ENCODE data around the gene MELTF.
A peak's percentile ranks its signal among the peaks of the same experiment; 100 is the strongest.

MELTF gene

GRCh38 chr3:196992461-196993065 is 37.1 kb downstream of the MELTF start:
- TF ChIP-seq CTCF (conservative IDR thresholded peaks at IDR 0.05; ENCODE audit: low read depth, low read length), result no peak
- no peak overlapping the region for H3K4me3 ChIP-seq (ENCODE audit: low read depth, low read length)
- no peak for DNase-seq (ENCODE audit: low read depth)

GRCh38 chr3:196991581-196992460 is 37.8 kb downstream of the MELTF start:
- DNase-seq (ENCODE audit: low read depth), result no peak
- no peak for TF ChIP-seq CTCF (conservative IDR thresholded peaks at IDR 0.05; ENCODE audit: low read depth, low read length)
- no peak overlapping the region for H3K4me3 ChIP-seq (ENCODE audit: low read depth, low read length)

- no peak for TF ChIP-seq CTCF (conservative IDR thresholded peaks at IDR 0.05; ENCODE audit: low read depth, low read length)
- no peak for DNase-seq (ENCODE audit: low read depth)
- H3K4me3 ChIP-seq (ENCODE audit: low read depth, low read length), result no peak overlapping the region
These were observed 39.0 kb downstream of the MELTF start for GRCh38 chr3:196990601-196991007.

- no peak for DNase-seq (ENCODE audit: low read depth)
- no peak overlapping the region for H3K4me3 ChIP-seq (ENCODE audit: low read depth, low read length)
- TF ChIP-seq CTCF (conservative IDR thresholded peaks at IDR 0.05; ENCODE audit: low read depth, low read length), result no peak
These were observed 39.8 kb downstream of the MELTF start for GRCh38 chr3:196989721-196990262.

GRCh38 chr3:196988241-196989029 is 41.2 kb downstream of the MELTF start:
- TF ChIP-seq CTCF (conservative IDR thresholded peaks at IDR 0.05; ENCODE audit: low read depth, low read length), result peak; percentile 35
- peak; percentile 33 for DNase-seq (ENCODE audit: low read depth)
- H3K4me3 ChIP-seq (ENCODE audit: low read depth, low read length), result no peak overlapping the region

GRCh38 chr3:196987022-196987421 is 42.6 kb downstream of the MELTF start:
- no peak for DNase-seq (ENCODE audit: low read depth)
- H3K4me3 ChIP-seq (ENCODE audit: low read depth, low read length), result no peak overlapping the region
- TF ChIP-seq CTCF (conservative IDR thresholded peaks at IDR 0.05; ENCODE audit: low read depth, low read length), result no peak

All from choroid plexus epithelial cell (primary cell).